ENCODE results near the gene SIGLEC8. TPM values are rescaled to one million over a fixed set of nuclear protein-coding genes. Genes with fewer than 3 reads are reported as not detected.

The SIGLEC8 gene
- total and polyA plus RNA-seq, 2 experiments from 2014 or later, result 0.13 TPM; not detected in 1

DNA sequence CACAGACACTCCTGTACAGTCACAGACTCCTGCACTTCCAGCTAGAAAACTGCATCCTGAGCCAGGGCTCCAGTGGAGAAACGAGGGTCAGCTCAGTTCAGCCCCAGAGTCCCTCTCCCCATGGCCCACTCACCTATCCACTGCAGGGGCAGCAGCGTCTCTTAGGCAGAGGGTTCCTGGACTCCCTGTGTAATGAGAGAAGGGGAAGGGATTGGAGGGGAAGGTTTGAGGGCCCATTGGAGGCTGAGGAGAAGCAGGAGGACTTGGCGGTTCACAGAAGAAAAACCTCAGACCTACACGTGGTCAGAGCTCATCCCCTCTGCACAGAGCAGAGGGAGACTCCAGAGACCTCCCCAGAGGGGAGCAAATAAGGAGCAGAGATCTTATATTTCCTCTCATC, 10.9 kb upstream of the SIGLEC8 start:
- H3K9me3 ChIP-seq (ENCODE audit: low read depth), result no peaks in the 10 kb centered on the region
- 60% methylated on average over 4 of the region's 4 CpGs for WGBS (ENCODE audit: low lambda C conversion rate, missing lambda C conversion rate)
- H3K9me2 ChIP-seq (replicated peaks; ENCODE audit: insufficient read depth), result no peaks in the 10 kb centered on the region
- TF ChIP-seq CTCF (IDR thresholded peaks at IDR 0.05; ENCODE audit: poor library complexity) (no peak), EZH2phosphoT487 (IDR thresholded peaks at IDR 0.05; ENCODE audit: low read depth, severe bottlenecking, unreplicated experiment) (no peak), EZH2 (IDR thresholded peaks at IDR 0.05; ENCODE audit: borderline replicate concordance) (no peak)
- H3K36me3 ChIP-seq (replicated peaks; ENCODE audit: insufficient read depth, low read depth), result no peaks in the 10 kb centered on the region
- no peak overlapping the region for H2AFZ ChIP-seq
- no peaks in the 10 kb centered on the region for H4K20me1 ChIP-seq (ENCODE audit: insufficient read depth, poor library complexity, severe bottlenecking)
- H3K4me2 ChIP-seq, result no peak overlapping the region
- H3K27ac ChIP-seq, result no peak overlapping the region
- DNase-seq (ENCODE audit: low spot score), result no peak
- no peak overlapping the region for H3K4me3 ChIP-seq
- H3K79me2 ChIP-seq, result no peaks in the 10 kb centered on the region
- H3K4me1 ChIP-seq (ENCODE audit: insufficient read depth), result no peaks in the 10 kb centered on the region
- H3K27me3 ChIP-seq, result peaks cover 5% of the 10 kb centered on the region

DNA sequence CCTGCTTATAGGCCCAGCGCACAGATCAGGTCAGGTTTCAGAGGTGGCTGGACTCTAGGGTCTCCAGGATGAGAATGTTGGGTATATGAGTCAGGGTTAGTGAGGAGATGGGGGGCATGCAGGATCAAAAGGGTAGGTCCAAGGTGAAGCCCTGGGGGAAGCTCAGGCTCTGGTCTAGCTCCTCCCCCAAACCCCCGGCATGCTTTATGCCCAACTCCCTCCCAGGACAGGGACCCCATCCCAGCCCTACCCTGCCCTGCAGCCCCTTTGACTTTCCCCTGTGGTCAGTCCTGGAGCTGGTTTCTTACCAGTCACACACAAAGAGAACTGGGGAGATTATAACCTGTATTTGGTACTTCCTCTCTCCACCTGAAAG, 10.3 kb upstream of the SIGLEC8 start:
- no peaks in the 10 kb centered on the region for H3K9me2 ChIP-seq (replicated peaks; ENCODE audit: insufficient read depth)
- H3K79me2 ChIP-seq, result no peaks in the 10 kb centered on the region
- peaks cover 5% of the 10 kb centered on the region for H3K27me3 ChIP-seq
- H3K9me3 ChIP-seq (ENCODE audit: low read depth), result no peaks in the 10 kb centered on the region
- H3K4me3 ChIP-seq, result no peak overlapping the region
- no peaks in the 10 kb centered on the region for H3K4me1 ChIP-seq (ENCODE audit: insufficient read depth)
- DNase-seq (ENCODE audit: low spot score), result no peak
- H3K27ac ChIP-seq, result no peak overlapping the region
- TF ChIP-seq EZH2phosphoT487 (IDR thresholded peaks at IDR 0.05; ENCODE audit: low read depth, severe bottlenecking, unreplicated experiment), result no peak
- TF ChIP-seq EZH2 (IDR thresholded peaks at IDR 0.05; ENCODE audit: borderline replicate concordance), result no peak
- TF ChIP-seq CTCF (IDR thresholded peaks at IDR 0.05; ENCODE audit: poor library complexity), result no peak
- no peak overlapping the region for H2AFZ ChIP-seq
- 81% methylated on average over 2 of the region's 2 CpGs for WGBS (ENCODE audit: low lambda C conversion rate, missing lambda C conversion rate)
- no peaks in the 10 kb centered on the region for H3K36me3 ChIP-seq (replicated peaks; ENCODE audit: insufficient read depth, low read depth)
- no peaks in the 10 kb centered on the region for H4K20me1 ChIP-seq (ENCODE audit: insufficient read depth, poor library complexity, severe bottlenecking)
- no peak overlapping the region for H3K4me2 ChIP-seq

DNA sequence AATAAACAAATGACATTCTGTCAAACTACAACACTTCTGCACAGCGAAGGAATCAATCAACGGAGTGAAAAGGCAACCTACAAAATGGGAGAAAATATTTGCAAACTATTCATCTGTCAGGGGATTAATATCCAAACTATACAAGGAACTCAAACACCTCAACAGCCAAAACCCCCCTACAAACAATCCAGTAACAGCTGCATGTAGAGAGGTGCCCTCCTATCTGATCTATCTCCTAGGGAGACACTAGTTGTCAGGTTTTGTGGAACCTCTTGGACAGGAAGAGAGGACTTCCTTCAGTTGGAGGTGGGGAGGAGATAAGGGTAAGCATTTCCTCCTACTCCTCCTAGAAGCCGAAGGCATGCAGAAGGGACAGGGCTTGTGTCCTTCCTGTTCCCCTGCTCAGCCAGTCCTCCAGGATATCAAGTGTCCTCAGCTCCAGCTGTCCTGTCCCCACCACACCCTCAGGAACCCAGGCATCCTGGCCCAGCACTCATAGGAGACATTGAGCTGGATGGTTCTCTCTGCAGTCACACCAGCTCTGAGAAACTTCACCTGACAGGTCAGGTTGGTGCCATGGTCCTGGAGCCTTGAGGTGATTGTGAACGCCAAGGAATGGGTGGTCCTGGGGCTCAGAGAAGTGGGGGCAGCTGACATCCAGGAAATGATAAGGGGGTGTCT, 9.8 kb upstream of the SIGLEC8 start:
- TF ChIP-seq EZH2phosphoT487 (IDR thresholded peaks at IDR 0.05; ENCODE audit: low read depth, severe bottlenecking, unreplicated experiment) (no peak), CTCF (IDR thresholded peaks at IDR 0.05; ENCODE audit: poor library complexity) (no peak), EZH2 (IDR thresholded peaks at IDR 0.05; ENCODE audit: borderline replicate concordance) (no peak)
- H3K27ac ChIP-seq, result no peak overlapping the region
- H3K4me3 ChIP-seq, result no peak overlapping the region
- no peaks in the 10 kb centered on the region for H4K20me1 ChIP-seq (ENCODE audit: insufficient read depth, poor library complexity, severe bottlenecking)
- H3K27me3 ChIP-seq, result peaks cover 5% of the 10 kb centered on the region
- no peaks in the 10 kb centered on the region for H3K9me3 ChIP-seq (ENCODE audit: low read depth)
- H3K4me1 ChIP-seq (ENCODE audit: insufficient read depth), result no peaks in the 10 kb centered on the region
- H3K79me2 ChIP-seq, result no peaks in the 10 kb centered on the region
- no peaks in the 10 kb centered on the region for H3K36me3 ChIP-seq (replicated peaks; ENCODE audit: insufficient read depth, low read depth)
- no peak overlapping the region for H3K4me2 ChIP-seq
- WGBS (ENCODE audit: low lambda C conversion rate, missing lambda C conversion rate), result 63% methylated on average over 4 of the region's 4 CpGs
- H3K9me2 ChIP-seq (replicated peaks; ENCODE audit: insufficient read depth), result no peaks in the 10 kb centered on the region
- DNase-seq (ENCODE audit: low spot score), result no peak
- H2AFZ ChIP-seq, result no peak overlapping the region

Measured in hepatocyte (in vitro differentiated cells).